Measurements from ENCODE around the gene TAS2R40.

GRCh38 chr7:143177374-143178119, 44.3 kb upstream of the TAS2R40 start:
- TF ChIP-seq POLR2A (IDR thresholded peaks at IDR 0.05) (no peak), EP300 (IDR thresholded peaks at IDR 0.05) (no peak)
- TF ChIP-seq, protein P1, sequence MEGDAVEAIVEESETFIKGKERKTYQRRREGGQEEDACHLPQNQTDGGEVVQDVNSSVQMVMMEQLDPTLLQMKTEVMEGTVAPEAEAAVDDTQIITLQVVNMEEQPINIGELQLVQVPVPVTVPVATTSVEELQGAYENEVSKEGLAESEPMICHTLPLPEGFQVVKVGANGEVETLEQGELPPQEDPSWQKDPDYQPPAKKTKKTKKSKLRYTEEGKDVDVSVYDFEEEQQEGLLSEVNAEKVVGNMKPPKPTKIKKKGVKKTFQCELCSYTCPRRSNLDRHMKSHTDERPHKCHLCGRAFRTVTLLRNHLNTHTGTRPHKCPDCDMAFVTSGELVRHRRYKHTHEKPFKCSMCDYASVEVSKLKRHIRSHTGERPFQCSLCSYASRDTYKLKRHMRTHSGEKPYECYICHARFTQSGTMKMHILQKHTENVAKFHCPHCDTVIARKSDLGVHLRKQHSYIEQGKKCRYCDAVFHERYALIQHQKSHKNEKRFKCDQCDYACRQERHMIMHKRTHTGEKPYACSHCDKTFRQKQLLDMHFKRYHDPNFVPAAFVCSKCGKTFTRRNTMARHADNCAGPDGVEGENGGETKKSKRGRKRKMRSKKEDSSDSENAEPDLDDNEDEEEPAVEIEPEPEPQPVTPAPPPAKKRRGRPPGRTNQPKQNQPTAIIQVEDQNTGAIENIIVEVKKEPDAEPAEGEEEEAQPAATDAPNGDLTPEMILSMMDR (IDR thresholded peaks at IDR 0.05) = no peak

All from tibial nerve (tissue), 4 donors.